ENCODE data around the gene VTN.

VTN gene

GRCh38 chr17:28370035-28370743 lies at the start of gene VTN:
Gene VTN, minus strand, starts transcription at chr17:28370307. Its CDS starts 104 bp downstream, at chr17:28370203.
- Mint-ChIP-seq H3K9me3 (no peaks in the 10 kb centered on the region), H3K36me3 (peaks cover 7 to 18% of the 10 kb centered on the region in 2 donors), H3K4me1 (peaks cover 24 to 39% of the 10 kb centered on the region in 2 donors), H3K27me3 (no peaks in the 10 kb centered on the region), H3K27ac (peak within 1 kb of the TSS; percentile 94), H3K4me3 (peak within 1 kb of the TSS; percentile 96)
- no peak for ATAC-seq (replicated peaks)
- no peak for DNase-seq

- peaks cover 17 to 34% of the 10 kb centered on the region in 2 donors for H3K27me3 Mint-ChIP-seq
- DNase-seq (peak; percentile 33), ATAC-seq (replicated peaks) (peak; percentile 93 to 99)
- H3K27ac Mint-ChIP-seq = no peak overlapping the region
- peaks cover 4 to 8% of the 10 kb centered on the region in 2 donors for H3K4me1 Mint-ChIP-seq
- H3K36me3 Mint-ChIP-seq = no peaks in the 10 kb centered on the region
- H3K9me3 Mint-ChIP-seq = no peaks in the 10 kb centered on the region
- H3K4me3 Mint-ChIP-seq = no peak overlapping the region
These were observed 46.7 kb upstream of the VTN start for GRCh38 chr17:28416703-28417311.

GRCh38 chr17:28415886-28416285 lies 45.8 kb upstream of the VTN start:
- no peak overlapping the region for H3K4me3 Mint-ChIP-seq
- H3K4me1 Mint-ChIP-seq = peaks cover 4 to 8% of the 10 kb centered on the region in 2 donors
- ATAC-seq (replicated peaks) (no peak), DNase-seq (no peak)
- peaks cover 17 to 34% of the 10 kb centered on the region in 2 donors for H3K27me3 Mint-ChIP-seq
- H3K27ac Mint-ChIP-seq = no peak overlapping the region
- H3K36me3 Mint-ChIP-seq = no peaks in the 10 kb centered on the region
- no peaks in the 10 kb centered on the region for H3K9me3 Mint-ChIP-seq

- Mint-ChIP-seq H3K27ac (no peak overlapping the region), H3K4me1 (peaks cover 4 to 8% of the 10 kb centered on the region in 2 donors), H3K36me3 (no peaks in the 10 kb centered on the region), H3K4me3 (no peak overlapping the region), H3K27me3 (peaks cover 14 to 33% of the 10 kb centered on the region in 2 donors), H3K9me3 (no peaks in the 10 kb centered on the region)
- ATAC-seq (replicated peaks) = no peak
- DNase-seq = no peak
These were observed 43.7 kb upstream of the VTN start for GRCh38 chr17:28413804-28414203.

- Mint-ChIP-seq H3K27ac (no peak overlapping the region), H3K4me1 (peaks cover 3 to 7% of the 10 kb centered on the region in 2 donors), H3K4me3 (no peak overlapping the region), H3K36me3 (no peaks in the 10 kb centered on the region), H3K27me3 (peaks cover 23 to 33% of the 10 kb centered on the region in 2 donors), H3K9me3 (no peaks in the 10 kb centered on the region)
- DNase-seq (no peak), ATAC-seq (replicated peaks) (no peak)
These were observed 42.0 kb upstream of the VTN start for GRCh38 chr17:28412099-28412498.

- Mint-ChIP-seq H3K4me1 (peaks cover 15 to 17% of the 10 kb centered on the region in 2 donors), H3K27me3 (peaks cover 10 to 14% of the 10 kb centered on the region in 2 donors), H3K36me3 (no peaks in the 10 kb centered on the region), H3K27ac (no peak overlapping the region), H3K9me3 (no peaks in the 10 kb centered on the region), H3K4me3 (no peak overlapping the region)
- ATAC-seq (replicated peaks) (no peak), DNase-seq (no peak)
These were observed 37.8 kb upstream of the VTN start for GRCh38 chr17:28407974-28408306.

- ATAC-seq (replicated peaks) (no peak), DNase-seq (no peak)
- Mint-ChIP-seq H3K27me3 (peaks cover 10 to 14% of the 10 kb centered on the region in 2 donors), H3K4me3 (no peak overlapping the region), H3K36me3 (no peaks in the 10 kb centered on the region), H3K27ac (no peak overlapping the region), H3K9me3 (no peaks in the 10 kb centered on the region), H3K4me1 (peaks cover 15 to 17% of the 10 kb centered on the region in 2 donors)
These were observed 37.2 kb upstream of the VTN start for GRCh38 chr17:28407130-28407973.

GRCh38 chr17:28406473-28406814 lies 36.3 kb upstream of the VTN start:
- no peak for DNase-seq
- peaks cover 10 to 14% of the 10 kb centered on the region in 2 donors for H3K27me3 Mint-ChIP-seq
- H3K36me3 Mint-ChIP-seq = no peaks in the 10 kb centered on the region
- peak overlapping the region; percentile 81 to 88 for H3K4me3 Mint-ChIP-seq
- ATAC-seq (replicated peaks) = peak; percentile 26 to 31
- H3K9me3 Mint-ChIP-seq = no peaks in the 10 kb centered on the region
- peaks cover 15 to 17% of the 10 kb centered on the region in 2 donors for H3K4me1 Mint-ChIP-seq
- H3K27ac Mint-ChIP-seq = no peak overlapping the region

- no peaks in the 10 kb centered on the region for H3K36me3 Mint-ChIP-seq
- peaks cover 15 to 17% of the 10 kb centered on the region in 2 donors for H3K4me1 Mint-ChIP-seq
- ATAC-seq (replicated peaks) (peak; percentile 86 to 87), DNase-seq (peak; percentile 29)
- peak within 1 kb of the TSS; percentile 81 to 88 for H3K4me3 Mint-ChIP-seq
- peak within 1 kb of the TSS; percentile 59 for H3K27ac Mint-ChIP-seq
- no peaks in the 10 kb centered on the region for H3K9me3 Mint-ChIP-seq
- peaks cover 10 to 14% of the 10 kb centered on the region in 2 donors for H3K27me3 Mint-ChIP-seq
These were observed 35.7 kb upstream of the VTN start, which contains the start of gene SLC46A1 for GRCh38 chr17:28405632-28406472. Gene SLC46A1, minus strand, starts transcription at chr17:28406212. Its CDS starts 98 bp downstream, at chr17:28406114.

GRCh38 chr17:28404812-28405570 lies 34.9 kb upstream of the VTN start:
- H3K27me3 Mint-ChIP-seq = peaks cover 10 to 14% of the 10 kb centered on the region in 2 donors
- DNase-seq (no peak), ATAC-seq (replicated peaks) (no peak)
- H3K36me3 Mint-ChIP-seq = no peaks in the 10 kb centered on the region
- H3K9me3 Mint-ChIP-seq = no peaks in the 10 kb centered on the region
- H3K4me1 Mint-ChIP-seq = peaks cover 15 to 17% of the 10 kb centered on the region in 2 donors
- H3K4me3 Mint-ChIP-seq = peak overlapping the region; percentile 81 to 88
- H3K27ac Mint-ChIP-seq = no peak overlapping the region

GRCh38 chr17:28404461-28404811 lies 34.3 kb upstream of the VTN start:
- DNase-seq (no peak), ATAC-seq (replicated peaks) (no peak)
- no peak overlapping the region for H3K27ac Mint-ChIP-seq
- peaks cover 0 to 2% of the 10 kb centered on the region in 2 donors for H3K36me3 Mint-ChIP-seq
- peak overlapping the region in 1 of 2 donors; percentile 5 for H3K4me3 Mint-ChIP-seq
- H3K4me1 Mint-ChIP-seq = peaks cover 15 to 17% of the 10 kb centered on the region in 2 donors
- no peaks in the 10 kb centered on the region for H3K9me3 Mint-ChIP-seq
- peaks cover 10 to 14% of the 10 kb centered on the region in 2 donors for H3K27me3 Mint-ChIP-seq

- H3K4me1 Mint-ChIP-seq = peaks cover 15 to 17% of the 10 kb centered on the region in 2 donors
- no peaks in the 10 kb centered on the region for H3K9me3 Mint-ChIP-seq
- H3K4me3 Mint-ChIP-seq = no peak overlapping the region
- no peak for ATAC-seq (replicated peaks)
- no peak overlapping the region for H3K27ac Mint-ChIP-seq
- no peak for DNase-seq
- H3K36me3 Mint-ChIP-seq = peaks cover 0 to 2% of the 10 kb centered on the region in 2 donors
- peaks cover 10 to 14% of the 10 kb centered on the region in 2 donors for H3K27me3 Mint-ChIP-seq
These were observed 33.9 kb upstream of the VTN start for GRCh38 chr17:28404007-28404406.

GRCh38 chr17:28402844-28403243 lies 32.7 kb upstream of the VTN start:
- Mint-ChIP-seq H3K27me3 (peaks cover 3 to 7% of the 10 kb centered on the region in 2 donors), H3K9me3 (no peaks in the 10 kb centered on the region), H3K4me1 (peaks cover 23 to 27% of the 10 kb centered on the region in 2 donors), H3K36me3 (peaks cover 5 to 7% of the 10 kb centered on the region in 2 donors), H3K27ac (no peak overlapping the region), H3K4me3 (no peak overlapping the region)
- no peak for ATAC-seq (replicated peaks)
- no peak for DNase-seq

Measured in stimulated activated naive B cell treated with anti-CD40 and anti-IgM and Interleukin-4, amounts not matched to agents 10 μg/mL and 1 μg/mL and 100 μg/mL, for 72 hours (primary cell).